Type B pancreatic cell (in vitro differentiated cells): ENCODE results near the gene STX19. TPM values are rescaled to one million over a fixed set of nuclear protein-coding genes. Genes with fewer than 3 reads are reported as not detected.
"Not testable (repeated sequence)": the region's sequence is repeated elsewhere in the genome, so short reads cannot be mapped to it uniquely, and the experiment has no call there.

Source experiments
- DNase-seq: peaks from one replicate; pipeline ENCODE4 v3.0.0; 2021; ENCODE audit warnings: mixed read lengths; ENCODE audit not compliant: unreplicated experiment; ENCODE audit errors: extremely low spot score
- H3K27ac Mint-ChIP-seq: 2 replicates; pipeline ENCODE4 v1.8.0; 2021; ENCODE audit warnings: mild to moderate bottlenecking, mixed read lengths
- H3K27me3 Mint-ChIP-seq: 2 replicates; pipeline ENCODE4 v1.8.0; 2021; ENCODE audit warnings: mixed read lengths
- H3K36me3 Mint-ChIP-seq: 2 replicates; pipeline ENCODE4 v1.8.0; 2021; ENCODE audit warnings: mixed read lengths
- H3K4me1 Mint-ChIP-seq: one replicate; pipeline ENCODE4 v1.8.0; 2021; ENCODE audit warnings: mixed read lengths; ENCODE audit not compliant: unreplicated experiment
- H3K4me3 Mint-ChIP-seq: 2 replicates; pipeline ENCODE4 v1.8.0; 2021; ENCODE audit warnings: mild to moderate bottlenecking, mixed read lengths
- H3K9me3 Mint-ChIP-seq: 2 replicates; pipeline ENCODE4 v1.8.0; 2021; ENCODE audit warnings: mixed read lengths
- CTCF ChIP-seq: fragments of 200-600 bp; sonication (generic); conservative IDR thresholded peaks from 2 replicates; pipeline ENCODE4 v1.5.0; 2021; ENCODE audit warnings: antibody characterized with exemption, mild to moderate bottlenecking
- total RNA-seq: library from RNA; stranded (reverse); gene quantifications from 2 replicates; pipeline ENCODE4 v1.2.1, GENCODE V29; 2021; ENCODE audit warnings: low replicate concordance

Gene STX19
- total RNA-seq, 1 donor from 2014 or later = 0.70 TPM

- Mint-ChIP-seq H3K9me3 (no peaks in the 10 kb centered on the region), H3K4me3 (no peak overlapping the region), H3K36me3 (peaks cover 15% of the 10 kb centered on the region), H3K27ac (no peak overlapping the region), H3K4me1 (no peaks in the 10 kb centered on the region), H3K27me3 (no peaks in the 10 kb centered on the region)
- no peak for DNase-seq
- no peak for TF ChIP-seq CTCF
Observed at GRCh38 chr3:94046533-94046932, 18.1 kb upstream of the STX19 start.

DNA sequence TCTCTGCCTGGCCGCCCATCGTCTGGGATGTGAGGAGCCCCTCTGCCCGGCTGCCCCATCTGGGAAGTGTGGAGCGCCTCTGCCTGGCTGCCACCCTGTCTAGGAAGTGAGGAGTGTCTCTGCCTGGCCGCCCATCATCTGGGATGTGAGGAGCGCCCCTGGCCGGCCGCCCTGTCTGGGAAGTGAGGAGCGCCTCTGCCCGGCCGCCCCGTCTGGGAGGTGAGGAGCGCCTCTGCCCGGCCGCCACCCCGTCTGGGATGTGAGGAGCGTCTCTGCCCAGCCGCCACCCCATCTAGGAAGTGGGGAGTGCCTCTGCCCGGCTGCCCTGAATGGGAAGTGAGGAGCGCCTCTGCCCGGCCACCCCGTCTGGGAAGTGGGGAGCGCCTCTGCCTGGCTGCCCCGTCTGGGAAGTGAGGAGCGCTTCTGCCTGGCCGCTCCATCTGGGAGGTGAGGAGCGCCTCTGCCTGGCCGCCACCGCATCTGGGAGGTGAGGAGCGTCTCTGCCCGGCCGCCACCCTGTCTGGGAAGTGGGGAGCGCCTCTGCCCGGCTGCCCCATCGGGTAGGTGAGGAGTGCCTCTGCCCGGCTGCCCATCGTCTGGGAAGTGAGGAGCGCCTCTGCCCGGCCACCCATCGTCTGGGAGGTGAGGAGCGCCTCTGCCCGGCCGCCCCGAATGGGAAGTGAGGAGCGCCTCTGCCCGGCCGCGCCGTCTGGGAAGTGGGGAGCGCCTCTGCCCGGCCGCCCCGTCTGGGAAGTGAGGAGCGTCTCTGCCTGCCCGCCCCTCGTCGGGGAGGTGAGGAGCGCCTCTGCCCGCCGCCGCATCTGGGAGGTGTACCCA lies 15.9 kb upstream of the STX19 start:
- not testable (repeated sequence) for H3K27me3 Mint-ChIP-seq, H3K9me3 Mint-ChIP-seq, DNase-seq, H3K4me1 Mint-ChIP-seq, H3K27ac Mint-ChIP-seq, H3K4me3 Mint-ChIP-seq
- peaks cover 15% of the 10 kb centered on the region for H3K36me3 Mint-ChIP-seq

- Mint-ChIP-seq H3K27me3 (no peaks in the 10 kb centered on the region), H3K27ac (no peak overlapping the region), H3K36me3 (peaks cover 15% of the 10 kb centered on the region), H3K9me3 (no peaks in the 10 kb centered on the region), H3K4me3 (no peak overlapping the region), H3K4me1 (no peaks in the 10 kb centered on the region)
- no peak for TF ChIP-seq CTCF
- DNase-seq = no peak
Observed at GRCh38 chr3:94043285-94043684, 14.9 kb upstream of the STX19 start.

GRCh38 chr3:94036909-94037507 lies 8.6 kb upstream of the STX19 start:
- peaks cover 3% of the 10 kb centered on the region for H3K9me3 Mint-ChIP-seq
- no peak overlapping the region for H3K27ac Mint-ChIP-seq
- no peaks in the 10 kb centered on the region for H3K4me1 Mint-ChIP-seq
- peak; percentile 68 for TF ChIP-seq CTCF
- no peak overlapping the region for H3K4me3 Mint-ChIP-seq
- H3K36me3 Mint-ChIP-seq = peaks cover 13% of the 10 kb centered on the region
- no peak for DNase-seq
- no peaks in the 10 kb centered on the region for H3K27me3 Mint-ChIP-seq

DNA sequence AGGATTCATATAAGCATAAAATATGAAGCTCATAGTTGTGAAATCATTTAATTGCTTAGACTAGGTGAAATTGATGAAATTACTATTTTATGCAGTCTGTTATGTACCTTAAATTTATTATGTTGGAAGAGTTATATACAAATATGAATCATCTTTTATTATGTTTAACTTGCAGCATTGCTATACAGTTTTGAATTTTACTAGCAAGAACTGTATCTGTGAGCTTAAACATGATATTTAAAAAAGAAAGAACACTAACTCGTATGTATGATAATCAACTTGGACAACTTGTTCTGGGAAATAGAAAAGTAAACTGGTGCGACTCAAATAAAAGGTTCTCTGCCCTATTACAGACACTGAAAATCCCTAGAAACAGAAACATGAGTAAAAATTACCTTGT lies 1.8 kb downstream of the STX19 start:
- peak overlapping the region; percentile 1 for H3K4me3 Mint-ChIP-seq
- DNase-seq = no peak
- H3K36me3 Mint-ChIP-seq = peaks cover under 1% of the 10 kb centered on the region
- H3K9me3 Mint-ChIP-seq = no peaks in the 10 kb centered on the region
- no peaks in the 10 kb centered on the region for H3K4me1 Mint-ChIP-seq
- no peak overlapping the region for H3K27ac Mint-ChIP-seq
- H3K27me3 Mint-ChIP-seq = no peaks in the 10 kb centered on the region
- no peak for TF ChIP-seq CTCF

- Mint-ChIP-seq H3K27me3 (no peaks in the 10 kb centered on the region), H3K27ac (no peak overlapping the region)
Observed at GRCh38 chr3:94024385-94024784, 4.0 kb downstream of the STX19 start.

More at GRCh38 chr3:94024385-94024784, 4.0 kb downstream of the STX19 start:
- no peak for DNase-seq
- H3K4me3 Mint-ChIP-seq = no peak overlapping the region
- H3K4me1 Mint-ChIP-seq = no peaks in the 10 kb centered on the region
- no peaks in the 10 kb centered on the region for H3K9me3 Mint-ChIP-seq
- no peak for TF ChIP-seq CTCF
- H3K36me3 Mint-ChIP-seq = peaks cover 4% of the 10 kb centered on the region
